ENCODE measurements around the gene TGM6.

Gene TGM6

DNA sequence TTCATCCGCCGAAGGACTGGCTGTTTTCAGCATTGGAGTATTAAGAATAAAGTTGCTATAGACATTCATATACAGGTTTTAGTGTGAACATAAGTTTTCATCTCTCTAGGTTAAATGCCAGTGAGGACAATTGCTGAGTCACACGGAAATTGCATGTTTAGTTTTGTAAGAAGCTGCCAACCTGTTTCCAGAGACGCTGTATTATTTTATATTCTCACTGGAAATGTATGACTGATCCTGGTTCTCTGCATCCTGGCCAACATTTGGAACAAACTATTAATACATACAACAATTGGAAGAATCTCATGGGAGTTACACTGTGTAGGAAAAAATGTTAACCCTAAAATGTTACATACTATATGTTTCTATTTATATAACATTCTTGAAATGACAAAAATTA lies 16.7 kb upstream of the TGM6 start:
- no peak for DNase-seq (ENCODE audit: low read depth in 2 of 2)

DNA sequence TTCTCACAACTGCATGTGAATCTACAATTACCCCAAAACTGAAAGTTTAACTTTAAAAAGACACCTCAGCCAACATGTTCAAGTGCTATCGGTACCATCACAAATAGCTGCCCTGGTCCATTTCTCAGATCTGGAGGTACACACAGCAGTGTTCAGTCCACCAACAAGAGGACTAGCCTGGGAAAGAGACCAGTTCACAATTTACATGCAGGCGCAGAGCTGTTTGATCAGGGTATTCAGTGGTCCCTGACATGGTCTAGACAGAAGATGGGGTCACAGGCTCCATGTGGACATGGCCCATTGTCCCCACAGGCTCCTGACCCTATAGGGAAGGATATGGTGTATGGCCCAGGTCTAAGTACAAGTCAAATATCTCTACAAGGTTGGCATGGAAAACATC lies 15.6 kb upstream of the TGM6 start:
- DNase-seq (ENCODE audit: low read depth in 2 of 2) = no peak

DNA sequence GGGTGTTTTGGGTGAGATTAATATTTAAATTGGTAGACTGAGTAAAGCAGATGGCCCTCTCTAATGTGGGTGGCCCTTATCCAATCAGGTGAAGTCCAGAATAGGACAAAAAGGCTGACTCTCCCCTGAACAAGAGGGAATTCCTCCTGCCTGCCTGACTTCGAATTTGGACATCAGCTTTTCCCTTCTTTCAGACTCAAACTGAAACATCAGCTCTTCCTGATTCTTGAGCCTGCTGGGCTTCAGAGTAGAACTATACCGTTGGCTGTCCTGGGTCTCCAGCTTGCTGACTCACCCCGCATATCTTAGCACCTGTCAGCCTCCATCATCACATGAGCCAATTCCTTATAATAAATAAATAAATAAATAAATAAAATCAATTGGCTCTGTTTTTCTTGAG lies 15.0 kb upstream of the TGM6 start:
- no peak for DNase-seq (ENCODE audit: low read depth in 2 of 2)

DNA sequence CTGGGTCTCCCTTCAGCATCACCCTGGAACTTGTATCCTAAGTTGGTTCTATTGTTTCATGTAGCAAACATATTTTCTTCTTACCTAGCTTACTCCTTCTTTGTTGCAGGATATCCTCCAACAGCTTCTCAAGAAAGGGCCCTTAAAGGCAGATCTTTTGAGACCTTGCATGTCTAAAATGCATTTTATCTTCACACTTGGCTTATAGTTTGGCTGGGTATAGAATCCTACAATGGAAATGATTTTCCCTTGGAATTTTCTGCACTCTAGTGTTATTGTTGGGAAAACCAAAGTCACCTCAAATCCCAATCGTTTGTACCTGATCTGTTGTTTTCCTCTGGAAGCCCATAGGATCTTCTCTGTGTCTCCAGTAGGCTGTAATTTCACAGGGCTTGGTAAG lies 12.1 kb upstream of the TGM6 start:
- DNase-seq (ENCODE audit: low read depth in 2 of 2) = no peak

DNA sequence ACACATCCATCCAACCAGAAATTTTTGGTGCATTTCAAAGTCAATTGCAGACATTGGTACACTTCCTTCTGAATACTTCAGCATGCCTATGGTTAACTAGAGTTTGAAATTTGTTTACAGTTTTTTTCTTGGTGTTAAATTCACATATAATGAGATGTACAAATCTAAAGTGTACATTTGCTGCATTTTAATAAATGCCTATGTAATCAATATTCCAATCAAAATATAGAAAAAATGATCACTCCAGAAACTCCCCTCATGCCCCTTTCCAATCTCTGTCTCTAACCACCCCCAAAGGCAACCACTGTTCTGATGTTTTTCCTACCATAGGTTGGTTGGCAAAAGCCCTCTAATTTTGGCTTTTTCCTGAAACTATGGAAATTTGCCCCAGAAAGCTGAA lies 7.6 kb upstream of the TGM6 start:
- DNase-seq (ENCODE audit: low read depth in 2 of 2) = no peak

DNA sequence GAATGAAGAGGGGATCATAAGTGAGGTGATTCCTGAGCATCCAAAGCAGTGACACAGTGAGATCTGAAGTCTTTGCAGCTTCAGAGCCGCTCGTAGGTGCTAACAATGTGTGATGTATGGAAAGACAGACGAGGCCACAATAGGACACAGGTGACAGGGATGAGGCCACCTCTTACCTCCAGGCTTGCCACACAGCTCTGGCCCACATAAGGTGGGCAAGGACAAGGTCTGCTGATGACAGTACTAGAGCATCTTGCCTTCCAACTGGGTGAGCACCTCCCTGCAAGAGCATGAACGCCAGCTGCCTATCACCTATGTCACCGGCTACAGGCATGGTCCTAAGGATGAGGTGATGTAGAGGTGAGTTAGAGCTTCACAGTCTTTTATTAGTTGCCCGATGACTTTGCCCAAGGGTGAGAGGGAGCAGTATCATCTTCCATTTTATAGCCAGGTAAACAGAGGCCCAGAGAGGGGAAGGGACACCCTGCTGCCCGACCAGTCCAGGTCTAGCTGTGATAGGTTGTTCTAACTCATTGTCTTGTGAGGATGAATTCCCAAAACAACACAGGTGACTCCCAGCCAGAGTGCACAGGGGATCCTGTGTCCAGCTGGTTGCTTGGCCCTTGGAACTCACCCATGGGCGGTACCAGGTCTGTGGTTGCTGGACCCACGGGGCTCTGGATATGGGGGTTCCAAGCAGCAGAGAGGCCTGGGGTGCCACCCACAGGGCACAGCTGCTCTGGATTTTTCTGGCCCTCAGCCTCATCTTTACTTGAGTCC lies 6.2 kb upstream of the TGM6 start:
- DNase-seq (ENCODE audit: low read depth in 2 of 2) = no peak

DNA sequence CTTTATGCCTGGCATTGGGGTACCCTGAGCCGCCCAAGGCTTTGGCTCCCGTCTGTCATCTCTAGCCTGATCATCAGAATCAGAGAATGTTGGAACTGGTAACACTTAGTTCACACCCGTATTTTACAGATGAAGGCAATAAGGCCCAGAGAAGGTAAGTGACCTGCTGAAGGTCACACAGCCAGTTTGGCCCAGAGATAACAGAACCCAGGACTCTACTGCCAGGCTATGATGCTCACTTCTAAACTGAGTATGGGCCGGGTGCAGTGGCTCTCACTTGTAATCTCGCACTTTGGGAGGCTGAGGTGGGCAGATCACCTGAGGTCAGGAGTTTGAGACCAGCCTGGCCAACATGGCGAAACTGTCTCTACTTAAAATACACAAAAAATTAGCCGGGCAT lies 1.8 kb upstream of the TGM6 start:
- DNase-seq (ENCODE audit: low read depth in 2 of 2) = no peak

DNA sequence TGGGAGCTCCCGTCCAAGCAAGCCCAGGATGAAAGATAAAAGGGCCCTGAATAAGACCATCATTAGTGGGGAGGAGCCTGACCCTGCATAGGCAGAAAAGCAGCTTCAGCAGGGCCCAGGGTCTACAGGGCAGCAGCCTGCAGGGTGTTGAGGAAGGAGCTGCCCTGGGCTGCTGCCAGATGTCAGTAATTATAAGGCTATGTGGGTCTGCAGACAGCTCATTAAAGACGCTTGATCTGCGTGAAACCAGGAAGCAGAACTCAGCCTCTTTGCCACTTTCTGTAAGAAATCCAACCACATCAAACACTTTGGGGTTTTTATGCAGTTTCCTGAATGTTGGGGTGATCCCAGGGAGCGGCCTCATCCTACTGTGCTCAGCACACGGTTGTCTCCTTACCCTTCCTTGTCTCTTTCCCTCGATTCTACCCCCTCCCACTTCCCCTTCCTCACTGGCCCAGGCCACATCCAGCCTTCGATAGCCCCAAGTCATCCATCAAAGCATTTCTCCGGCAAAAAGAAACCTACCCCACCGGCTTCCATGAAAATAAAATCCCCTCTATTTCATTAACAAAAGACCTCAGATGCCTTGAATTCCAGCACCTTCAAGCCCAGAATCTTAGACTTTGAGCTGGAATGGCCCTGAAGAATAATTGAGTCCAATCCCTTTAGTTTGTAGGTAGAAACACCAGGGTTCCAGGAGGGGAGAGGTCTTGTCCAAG lies 1.0 kb upstream of the TGM6 start:
- no peak for DNase-seq (ENCODE audit: low read depth in 2 of 2)

DNA sequence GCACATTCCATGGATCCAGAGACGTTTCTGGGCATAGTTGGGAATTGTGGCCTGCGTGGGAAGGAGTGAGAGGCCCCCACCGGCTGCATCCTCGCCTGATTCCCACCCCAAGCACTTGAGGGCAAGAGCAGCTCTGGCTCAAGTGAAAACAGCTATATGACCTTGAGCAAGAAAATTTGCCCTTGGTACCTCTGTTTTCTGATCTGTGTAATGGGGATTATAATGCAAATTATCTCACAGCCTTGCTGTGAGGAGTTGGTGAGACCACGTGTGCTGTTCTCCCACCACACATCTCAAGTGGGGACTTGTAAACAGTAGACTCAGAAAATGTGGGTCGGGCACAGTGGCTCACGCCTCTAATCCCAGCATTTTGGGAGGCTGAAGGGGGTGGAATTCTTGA lies 602 bp downstream of the TGM6 start:
- no peak for DNase-seq (ENCODE audit: low read depth in 2 of 2)

DNA sequence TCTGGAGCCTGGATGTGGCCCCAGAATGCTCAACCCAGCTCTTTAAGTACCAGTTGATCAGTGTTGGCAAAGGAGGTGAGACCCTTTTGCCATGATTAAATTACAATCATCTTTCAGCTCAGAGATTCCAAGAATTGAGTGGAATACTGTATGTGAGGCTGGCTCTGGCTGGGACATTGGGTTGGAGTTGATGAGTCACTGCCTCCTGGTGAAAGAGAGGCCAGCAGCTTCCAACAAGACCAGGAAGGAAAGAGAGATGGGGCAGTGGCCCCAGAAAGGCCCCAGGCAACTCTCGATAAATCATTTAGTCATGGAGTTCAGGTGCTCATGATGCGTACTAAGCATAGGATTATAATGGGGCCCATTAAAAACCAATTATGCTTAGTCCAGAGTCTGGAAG lies 2.1 kb downstream of the TGM6 start:
- no peak for DNase-seq (ENCODE audit: low read depth in 2 of 2)

DNA sequence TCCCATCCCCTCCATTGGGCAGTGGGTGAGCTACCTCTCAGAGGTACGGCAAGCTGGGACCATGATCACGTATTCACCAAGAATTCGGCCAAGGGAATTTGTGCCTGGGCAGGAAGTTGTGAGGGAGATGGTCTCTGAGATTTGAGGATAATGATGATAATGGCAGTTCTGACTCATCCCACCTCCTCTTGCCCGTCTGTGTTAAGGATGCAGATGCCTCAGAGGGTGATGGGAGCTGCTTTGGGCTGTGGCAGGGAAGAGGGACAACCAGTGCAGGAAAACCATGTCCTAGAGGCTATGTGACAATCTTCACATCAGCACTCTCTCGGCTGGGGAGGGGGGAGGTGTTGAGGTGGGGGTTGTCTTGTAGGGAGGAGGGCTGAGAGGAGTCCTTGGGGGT lies 4.3 kb downstream of the TGM6 start:
- DNase-seq (ENCODE audit: low read depth in 2 of 2) = no peak

DNA sequence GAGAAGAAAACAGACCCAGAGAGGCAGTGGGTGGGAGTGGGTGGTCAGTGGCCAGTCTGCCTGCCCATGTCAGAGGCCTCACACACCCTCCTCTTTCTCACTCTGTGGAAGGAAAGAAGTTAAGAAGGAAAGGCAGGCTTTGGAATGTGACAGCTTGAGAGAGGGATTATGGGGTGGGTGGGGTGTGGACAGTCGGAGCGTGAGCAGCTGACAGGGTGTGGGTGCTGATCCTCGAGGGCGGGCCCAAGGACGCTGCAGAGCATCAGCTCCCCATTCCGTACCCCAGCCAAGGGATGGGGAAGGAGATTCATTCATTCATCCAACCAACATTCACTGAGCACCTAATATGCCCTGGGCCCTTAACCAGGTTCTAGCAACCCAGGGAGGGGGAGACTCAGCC lies 4.8 kb downstream of the TGM6 start:
- DNase-seq (ENCODE audit: low read depth in 2 of 2) = no peak

DNA sequence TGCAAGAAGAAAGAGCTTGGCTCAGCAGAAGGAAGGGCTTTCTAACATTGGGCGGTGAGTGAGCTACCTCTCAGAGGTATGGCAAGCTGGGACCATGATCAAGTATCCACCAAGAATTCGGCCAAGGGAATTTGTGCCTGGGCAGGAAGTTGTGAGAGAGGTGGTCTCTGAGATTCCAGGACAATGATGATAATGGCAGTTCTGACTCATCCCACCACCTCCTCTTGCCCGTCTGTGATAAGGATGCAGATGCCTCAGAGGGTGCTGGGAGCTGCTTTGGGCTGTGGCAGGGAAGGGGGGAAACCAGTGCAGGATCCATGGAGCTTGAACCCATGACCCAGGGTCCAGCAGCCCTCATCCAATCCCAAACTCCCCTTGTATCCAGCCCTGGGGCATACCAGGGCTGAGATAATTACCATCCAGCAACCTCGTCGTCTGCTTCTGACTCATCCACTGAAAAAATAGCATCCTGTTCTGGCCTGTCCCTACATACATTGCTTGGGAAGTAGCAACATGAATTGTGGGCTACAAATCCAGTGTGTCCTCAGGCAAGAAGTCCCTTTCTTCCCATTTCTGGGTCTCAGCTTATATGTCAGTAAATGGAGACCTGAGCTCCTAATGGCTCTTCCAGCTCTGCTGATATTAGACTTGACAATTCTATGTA lies 5.9 kb downstream of the TGM6 start:
- DNase-seq (ENCODE audit: low read depth in 2 of 2) = no peak

DNA sequence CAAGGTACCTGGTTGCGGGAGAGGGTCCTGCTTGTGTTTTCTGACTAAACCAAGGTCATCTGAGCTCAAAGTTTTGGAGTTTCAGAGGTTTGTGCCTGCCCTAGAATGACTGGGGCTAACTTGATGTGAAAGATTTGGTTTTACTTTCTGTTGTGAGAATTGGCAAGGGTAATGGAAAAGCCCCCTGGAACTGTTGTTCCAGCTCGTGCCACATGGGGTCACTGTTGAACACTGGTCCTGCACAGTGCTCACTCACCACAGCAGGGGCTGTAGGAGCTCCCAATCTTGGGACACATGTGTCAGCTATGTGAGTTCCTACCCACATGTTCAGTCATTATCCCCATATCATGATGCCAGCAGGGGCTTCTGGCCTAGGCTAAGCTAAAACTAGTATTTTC lies 6.5 kb downstream of the TGM6 start:
- DNase-seq (ENCODE audit: low read depth in 2 of 2) = no peak

DNA sequence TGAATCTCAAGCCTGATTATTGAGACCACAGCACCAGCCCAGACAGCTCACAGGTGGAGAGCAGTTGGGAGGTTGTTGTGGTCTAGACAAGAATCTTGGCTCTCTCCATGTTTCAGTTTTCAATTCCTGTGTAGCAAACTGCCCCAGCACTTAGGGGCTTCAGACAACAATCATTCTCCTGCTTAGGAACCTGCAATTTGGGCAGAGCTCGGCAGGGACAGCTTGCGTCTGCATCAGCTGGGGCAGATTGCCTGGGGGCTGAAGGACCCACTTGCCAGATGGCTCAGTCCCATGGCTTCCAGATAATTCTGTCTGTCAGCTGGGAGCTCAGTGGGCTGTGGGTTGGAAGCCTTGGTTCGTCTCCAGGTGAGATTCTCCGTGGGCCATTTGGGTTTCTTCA lies 6.9 kb downstream of the TGM6 start:
- no peak for DNase-seq (ENCODE audit: low read depth in 2 of 2)

DNA sequence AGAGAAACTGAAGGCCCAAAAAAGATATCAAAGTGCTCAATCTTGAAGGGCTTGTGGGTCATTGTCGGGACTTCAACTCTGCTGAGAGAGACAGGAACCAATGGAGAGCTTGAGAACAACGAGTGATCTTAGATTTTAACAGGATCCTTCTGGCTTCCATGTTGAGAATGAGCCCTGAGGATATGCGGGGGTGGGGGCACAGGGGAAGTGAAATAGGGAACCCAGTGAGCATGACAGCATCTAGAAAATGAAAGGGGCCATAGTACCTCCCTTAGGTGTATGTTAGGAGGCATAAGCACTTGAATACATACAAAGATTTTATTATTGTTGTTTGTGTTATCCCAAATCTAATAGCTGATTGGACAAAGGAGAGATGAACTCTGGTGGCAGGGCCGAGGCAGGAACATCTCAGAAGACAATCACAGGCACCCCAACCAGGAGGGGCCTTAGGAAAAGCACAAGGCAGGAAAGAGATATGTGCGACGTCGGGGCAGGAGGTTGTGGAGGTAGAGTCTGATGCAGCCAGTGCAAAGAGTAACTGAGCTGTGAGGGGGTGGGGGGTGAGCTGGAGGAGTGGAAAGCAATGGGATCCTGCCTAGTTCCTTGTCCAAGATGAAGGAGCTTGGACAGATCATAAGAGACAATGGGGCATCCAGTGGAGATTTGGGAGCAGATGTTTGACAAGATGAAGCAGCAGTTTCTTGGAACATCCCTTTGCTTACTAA lies 10.4 kb downstream of the TGM6 start:
- no peak for DNase-seq (ENCODE audit: low read depth in 2 of 2)

DNA sequence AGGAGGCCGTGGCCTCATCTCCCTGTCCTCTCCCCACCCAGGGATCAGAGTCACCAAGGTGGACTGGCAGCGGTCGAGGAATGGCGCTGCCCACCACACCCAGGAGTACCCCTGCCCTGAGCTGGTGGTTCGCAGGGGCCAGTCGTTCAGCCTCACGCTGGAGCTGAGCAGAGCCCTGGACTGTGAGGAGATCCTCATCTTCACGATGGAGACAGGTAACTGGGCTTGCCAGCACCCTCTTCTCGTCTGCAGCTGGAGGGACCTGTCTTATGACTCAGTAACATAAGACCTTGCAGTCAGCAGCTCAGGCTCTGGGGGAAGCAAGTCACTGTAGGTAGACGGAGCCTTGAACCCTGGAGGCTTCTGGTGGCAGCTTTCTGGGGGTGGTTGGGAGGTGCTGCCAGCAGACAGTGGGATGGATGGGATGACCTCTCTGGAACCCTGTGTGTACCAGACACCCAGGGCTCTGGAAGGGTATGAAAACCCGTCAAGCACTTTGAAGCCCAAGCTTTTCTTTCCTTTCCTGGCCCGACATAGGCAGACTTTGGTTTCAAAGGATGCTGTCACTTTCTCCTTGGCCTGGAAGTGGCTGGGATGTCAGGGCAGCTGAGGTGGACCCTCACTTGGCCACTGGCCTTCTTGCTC lies 13.8 kb downstream of the TGM6 start:
- DNase-seq (ENCODE audit: low read depth in 2 of 2) = no peak

DNA sequence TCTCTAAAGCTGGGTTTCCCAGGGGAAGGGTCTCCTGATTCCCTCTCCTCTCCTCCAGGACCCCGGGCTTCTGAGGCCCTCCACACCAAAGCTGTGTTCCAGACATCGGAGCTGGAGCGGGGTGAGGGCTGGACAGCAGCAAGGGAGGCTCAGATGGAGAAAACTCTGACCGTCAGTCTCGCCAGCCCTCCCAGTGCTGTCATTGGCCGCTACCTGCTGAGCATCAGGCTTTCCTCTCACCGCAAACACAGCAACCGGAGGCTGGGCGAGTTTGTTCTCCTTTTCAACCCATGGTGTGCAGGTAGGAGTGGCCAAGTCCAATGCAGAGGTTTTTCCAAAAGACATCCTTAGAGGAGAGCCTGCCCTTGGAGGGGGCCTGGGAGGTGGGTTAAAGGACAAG lies 14.4 kb downstream of the TGM6 start:
- DNase-seq (ENCODE audit: low read depth in 2 of 2) = no peak

DNA sequence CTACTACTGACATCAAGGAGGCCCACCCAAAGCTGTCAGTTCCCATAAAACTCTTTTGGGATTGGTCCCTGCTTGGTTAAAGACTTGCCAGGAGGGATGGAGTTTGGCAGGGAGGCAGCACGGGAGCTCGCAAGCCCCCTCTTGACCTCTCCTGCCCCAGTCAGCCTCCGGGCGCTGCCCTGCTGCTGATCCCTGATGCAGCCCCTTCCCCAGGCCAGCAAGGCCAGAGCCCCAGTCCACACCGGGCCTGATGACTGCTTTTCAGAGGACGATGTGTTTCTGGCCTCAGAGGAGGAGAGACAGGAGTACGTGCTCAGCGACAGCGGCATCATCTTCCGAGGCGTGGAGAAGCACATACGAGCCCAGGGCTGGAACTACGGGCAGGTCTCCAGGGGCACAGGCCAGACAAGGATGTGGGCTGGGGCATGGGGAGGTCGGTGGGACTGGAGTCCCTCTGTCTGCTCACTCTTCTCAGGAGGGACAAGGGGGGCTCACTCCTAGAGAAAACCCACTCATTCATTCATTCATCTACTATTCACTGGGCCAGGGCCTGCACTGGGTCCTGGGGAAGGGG lies 15.6 kb downstream of the TGM6 start:
- DNase-seq (ENCODE audit: low read depth in 2 of 2) = no peak

DNA sequence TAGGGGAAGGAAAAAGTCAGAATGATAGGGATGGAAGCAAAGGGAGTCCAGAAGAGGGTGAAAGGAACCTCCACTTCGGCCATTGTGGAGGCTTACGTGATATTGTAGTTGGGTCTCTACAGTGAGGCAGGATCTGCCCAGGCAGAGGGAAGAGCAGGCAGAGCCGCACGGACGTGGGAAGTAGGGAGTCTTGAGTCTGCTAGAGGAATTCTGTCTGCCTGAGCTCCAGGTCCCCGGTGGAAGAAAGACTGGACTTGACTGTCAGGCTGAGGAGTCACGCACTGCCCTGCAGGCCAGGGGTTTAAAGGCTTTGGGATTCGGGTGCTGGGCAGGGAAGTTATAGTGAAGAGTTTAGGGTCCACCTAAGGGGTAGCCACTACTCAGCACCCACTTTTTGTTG lies 16.4 kb downstream of the TGM6 start:
- no peak for DNase-seq (ENCODE audit: low read depth in 2 of 2)

DNA sequence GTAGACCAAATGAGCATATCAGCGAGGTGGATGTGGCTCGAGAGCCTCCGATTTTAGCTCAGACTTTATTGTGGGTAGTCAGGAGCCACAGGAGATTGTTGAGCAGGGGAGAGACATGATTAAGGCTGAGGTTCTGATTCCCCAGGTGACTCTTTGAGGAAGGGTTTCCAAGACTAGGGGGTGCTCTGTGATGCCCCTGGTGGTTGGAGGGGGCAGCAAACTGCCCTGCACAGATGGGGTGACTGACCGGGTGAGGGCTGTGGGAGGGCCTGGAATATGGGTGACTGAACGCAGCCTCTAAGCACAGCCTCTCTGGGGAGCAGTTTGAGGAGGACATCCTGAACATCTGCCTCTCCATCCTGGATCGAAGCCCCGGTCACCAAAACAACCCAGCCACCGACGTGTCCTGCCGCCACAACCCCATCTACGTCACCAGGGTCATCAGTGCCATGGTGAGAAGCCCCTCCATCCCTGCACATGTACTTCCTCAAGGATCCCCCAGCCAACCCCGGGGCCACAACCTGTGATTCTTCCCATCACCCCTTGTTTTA lies 17.0 kb downstream of the TGM6 start:
- no peak for DNase-seq (ENCODE audit: low read depth in 2 of 2)

Data from stimulated activated CD8-positive, alpha-beta memory T cell treated with anti-CD3 and anti-CD28 coated beads, Interleukin-2, amount 100 ng/mL, for 1 hour (primary cell).